WERI-Rb-1 (cell line): ENCODE measurements around the gene HEBP2.
A peak's percentile ranks its signal among the peaks of the same experiment; 100 is the strongest.
"Not testable (repeated sequence)": the region's sequence is repeated elsewhere in the genome, so short reads cannot be mapped to it uniquely, and the experiment has no call there.

Experiments used
- DNase-seq: peaks from one replicate; pipeline ENCODE4 v3.0.0-alpha.2; 2020
- H3K27ac ChIP-seq: fragments of 250-450 bp; sonication (Bioruptor Pico); 2 replicates; pipeline ENCODE4 v1.5.1; 2020; ENCODE audit warnings: mild to moderate bottlenecking, moderate library complexity
- H3K27me3 ChIP-seq: fragments of 250-450 bp; sonication (Bioruptor Pico); 2 replicates; pipeline ENCODE4 v1.5.1; 2021; ENCODE audit warnings: mild to moderate bottlenecking, low read depth, moderate library complexity; ENCODE audit not compliant: insufficient read depth, severe bottlenecking
- H3K36me3 ChIP-seq: fragments of 250-450 bp; sonication (Bioruptor Pico); 2 replicates; pipeline ENCODE4 v1.5.1; 2020; ENCODE audit warnings: mild to moderate bottlenecking, moderate library complexity
- H3K4me3 ChIP-seq: 2 replicates; pipeline ENCODE4 v1.5.1; 2011; ENCODE audit warnings: low read depth, mild to moderate bottlenecking, control low read depth, low read length
- H3K9me3 ChIP-seq: fragments of 250-450 bp; sonication (Bioruptor Pico); 2 replicates; pipeline ENCODE4 v1.5.1; 2021; ENCODE audit warnings: mild to moderate bottlenecking, moderate library complexity; ENCODE audit not compliant: severe bottlenecking
- CTCF ChIP-seq: IDR thresholded peaks from 2 replicates; pipeline ENCODE4 v1.5.1; 2011; ENCODE audit warnings: low read depth, mild to moderate bottlenecking, control low read depth, inconsistent platforms, low read length

Gene HEBP2

DNA sequence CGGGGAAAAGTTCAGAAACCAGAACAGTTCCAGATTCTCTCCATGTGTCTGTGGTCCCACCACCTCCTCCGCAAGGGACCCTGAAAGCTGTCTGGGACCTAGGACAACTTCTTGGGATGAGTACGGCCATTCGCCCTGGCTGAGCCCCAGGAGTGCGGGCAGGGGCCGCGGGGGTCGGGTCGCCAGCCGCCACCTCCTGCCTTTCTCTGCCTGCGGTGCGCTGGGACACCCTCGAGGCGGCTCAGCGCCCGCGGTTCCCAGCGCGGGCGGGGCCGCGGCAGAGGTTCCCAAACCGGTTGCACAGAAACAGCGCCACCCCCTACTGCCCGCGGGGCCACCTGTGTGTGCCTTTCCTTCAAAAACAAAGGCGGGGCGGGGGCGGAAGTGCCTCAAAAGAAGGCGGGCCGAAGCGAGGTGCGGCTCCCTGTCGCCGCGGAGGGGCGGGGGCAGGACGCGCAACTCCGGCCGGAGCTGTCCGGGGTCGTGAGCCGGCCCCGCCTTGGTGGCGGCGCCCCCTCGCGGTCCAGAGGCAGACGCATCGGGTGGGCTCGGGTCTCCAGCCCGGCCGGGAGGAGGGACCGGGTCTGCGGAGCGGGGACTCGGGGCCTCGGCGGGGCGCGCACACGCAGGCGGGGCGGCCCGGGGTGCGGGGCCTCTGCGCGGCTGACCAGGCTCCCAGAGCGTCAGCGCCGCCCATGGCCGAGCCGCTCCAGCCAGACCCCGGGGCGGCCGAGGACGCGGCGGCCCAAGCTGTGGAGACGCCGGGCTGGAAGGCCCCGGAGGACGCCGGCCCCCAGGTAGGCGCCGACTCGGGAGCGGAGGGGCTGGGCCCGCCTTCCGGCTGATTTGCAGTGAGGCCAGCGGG lies at the start of gene HEBP2:
Gene HEBP2 (plus strand): TSS at position 423 of the 865 bp plus-strand sequence. CDS start 273 bp downstream, at position 696.
- H3K9me3 ChIP-seq = no peaks in the 10 kb centered on the region
- H3K36me3 ChIP-seq = peaks cover 31% of the 10 kb centered on the region
- H3K4me3 ChIP-seq = peak within 1 kb of the TSS; percentile 79
- peak; percentile 62 for TF ChIP-seq CTCF
- peak; percentile 98 for DNase-seq
- no peaks in the 10 kb centered on the region for H3K27me3 ChIP-seq
- H3K27ac ChIP-seq = peak within 1 kb of the TSS; percentile 76

GRCh38 chr6:138357928-138358327 lies 46.1 kb upstream of the HEBP2 start:
- no peaks in the 10 kb centered on the region for H3K36me3 ChIP-seq
- H3K9me3 ChIP-seq = no peaks in the 10 kb centered on the region
- TF ChIP-seq CTCF = no peak
- DNase-seq = no peak
- H3K4me3 ChIP-seq = no peak overlapping the region
- no peak overlapping the region for H3K27ac ChIP-seq
- H3K27me3 ChIP-seq = no peaks in the 10 kb centered on the region

DNA sequence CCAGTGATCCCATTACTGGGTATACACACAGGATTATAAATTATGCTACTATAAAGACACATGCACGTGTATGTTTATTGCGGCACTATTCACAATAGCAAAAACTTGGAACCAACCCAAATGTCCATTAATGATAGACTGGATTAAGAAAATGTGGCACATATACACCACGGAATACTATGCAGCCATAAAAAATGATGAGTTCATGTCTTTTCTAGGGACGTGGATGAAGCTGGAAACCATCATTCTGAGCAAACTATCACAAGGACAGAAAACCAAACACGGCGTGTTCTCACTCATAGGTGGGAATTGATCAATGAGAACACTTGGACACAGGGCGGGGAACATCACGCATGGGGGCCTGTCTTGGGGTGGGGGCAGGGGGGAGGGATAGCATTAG lies 35.3 kb upstream of the HEBP2 start:
- H3K27ac ChIP-seq, DNase-seq, H3K27me3 ChIP-seq, H3K36me3 ChIP-seq, H3K4me3 ChIP-seq, H3K9me3 ChIP-seq: not testable (repeated sequence)

DNA sequence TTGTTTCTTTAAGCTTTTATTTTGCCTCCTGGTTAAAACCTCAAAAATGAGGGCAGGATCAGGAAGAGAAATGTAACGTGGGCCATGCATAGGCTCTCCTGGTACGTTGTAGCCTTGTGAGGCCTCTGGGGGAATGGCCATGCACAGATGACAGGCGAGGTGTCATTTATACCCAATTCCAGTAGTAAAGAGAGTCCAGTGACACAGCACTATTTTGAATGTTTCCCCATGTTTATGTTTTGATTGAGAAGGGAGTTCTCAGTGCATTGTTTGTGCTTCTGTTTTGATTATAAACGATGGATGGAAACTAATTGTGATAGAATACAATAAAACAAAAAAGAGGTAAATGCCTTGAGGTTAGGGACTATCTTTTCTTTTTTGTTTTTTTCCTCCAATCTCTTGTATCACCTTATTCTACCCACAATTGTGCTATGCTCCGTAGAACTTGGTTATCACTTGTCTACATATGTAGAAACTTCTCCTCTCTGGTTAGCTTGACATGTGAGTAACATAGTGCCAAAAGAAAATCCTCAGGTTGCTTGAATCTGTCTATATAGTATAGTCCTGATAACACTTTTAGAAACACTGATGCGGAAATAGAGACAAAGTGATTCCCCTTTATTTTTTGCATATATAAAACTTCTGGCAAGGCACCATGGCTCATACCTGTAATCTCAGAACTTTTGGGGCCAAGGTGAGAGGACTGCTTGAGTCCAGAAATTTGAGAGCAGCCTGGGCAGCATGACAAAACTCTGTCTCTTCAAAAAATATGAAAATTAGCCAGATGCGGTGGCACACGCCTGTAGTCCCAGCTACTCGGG lies 33.2 kb upstream of the HEBP2 start:
- Histone ChIP-seq H3K9me3 (no peaks in the 10 kb centered on the region), H3K4me3 (no peak overlapping the region), H3K27me3 (no peaks in the 10 kb centered on the region), H3K27ac (no peak overlapping the region), H3K36me3 (no peaks in the 10 kb centered on the region)
- no peak for DNase-seq
- no peak for TF ChIP-seq CTCF

GRCh38 chr6:138371452-138371711 lies 32.6 kb upstream of the HEBP2 start:
- DNase-seq = no peak
- Histone ChIP-seq H3K27me3 (no peaks in the 10 kb centered on the region), H3K4me3 (no peak overlapping the region), H3K36me3 (no peaks in the 10 kb centered on the region), H3K27ac (peak overlapping the region; percentile 48), H3K9me3 (no peaks in the 10 kb centered on the region)
- no peak for TF ChIP-seq CTCF

GRCh38 chr6:138371720-138372119 lies 32.3 kb upstream of the HEBP2 start:
- H3K36me3 ChIP-seq = no peaks in the 10 kb centered on the region
- peak; percentile 48 for DNase-seq
- no peak overlapping the region for H3K4me3 ChIP-seq
- H3K9me3 ChIP-seq = no peaks in the 10 kb centered on the region
- no peak for TF ChIP-seq CTCF
- H3K27me3 ChIP-seq = no peaks in the 10 kb centered on the region
- peak overlapping the region; percentile 48 for H3K27ac ChIP-seq
